Lung (tissue), 12 donors: ENCODE measurements around the gene F2. TPM values are rescaled to one million over a fixed set of nuclear protein-coding genes. Genes with fewer than 3 reads are reported as not detected.

Experiments used
- ATAC-seq: fragments of 200-7000 bp; cut with Tn5 transposase; one replicate; pipeline ENCODE4 v1.9.1; 2020; ENCODE audit warnings: moderate number of reproducible peaks; ENCODE audit not compliant: insufficient read depth, low FRiP score
- DNase-seq, 3 donors: peaks; one replicate each; pipeline ENCODE4 v3.0.0-alpha.2; 2013 to 2017
- H3K27ac ChIP-seq, 2 donors: one replicate each; pipeline ENCODE4 v1.5.1; 2013; ENCODE audit warnings: mild to moderate bottlenecking in 2 of 2, moderate library complexity in 2 of 2, control low read depth in 1 of 2, inconsistent platforms in 1 of 2, low read depth in 1 of 2, low read length in 1 of 2
- H3K27me3 ChIP-seq, 3 donors: one replicate each; pipeline ENCODE4 v1.5.1; 2013; ENCODE audit warnings: low read length in 2 of 3; ENCODE audit not compliant: control insufficient read depth in 3 of 3, insufficient read depth in 3 of 3
- H3K36me3 ChIP-seq, 4 donors: one replicate each; pipeline ENCODE4 v1.5.1; 2013; ENCODE audit warnings: low read length in 4 of 4, mild to moderate bottlenecking in 1 of 4, moderate library complexity in 1 of 4; ENCODE audit not compliant: control insufficient read depth in 4 of 4, insufficient read depth in 4 of 4
- H3K4me1 ChIP-seq, 5 donors: one replicate each; pipeline ENCODE4 v1.5.1; 2013; ENCODE audit warnings: low read length in 5 of 5, mild to moderate bottlenecking in 2 of 5, moderate library complexity in 1 of 5; ENCODE audit not compliant: control insufficient read depth in 5 of 5, insufficient read depth in 5 of 5
- H3K4me3 ChIP-seq: one replicate; pipeline ENCODE4 v1.5.1; 2013; ENCODE audit warnings: mild to moderate bottlenecking, control low read depth, moderate library complexity
- H3K9ac ChIP-seq, 2 donors: one replicate each; pipeline ENCODE4 v1.5.1; 2013; ENCODE audit warnings: low read length in 2 of 2, control low read depth in 1 of 2; ENCODE audit not compliant: insufficient read depth in 1 of 2
- H3K9me3 ChIP-seq, 4 donors: one replicate each; pipeline ENCODE4 v1.5.1; 2013; ENCODE audit warnings: low read length in 3 of 4, mild to moderate bottlenecking in 1 of 4, moderate library complexity in 1 of 4; ENCODE audit not compliant: control insufficient read depth in 4 of 4, insufficient read depth in 3 of 4
- CTCF ChIP-seq: IDR thresholded peaks from 2 replicates; pipeline ENCODE4 v1.5.1; 2012; ENCODE audit warnings: mild to moderate bottlenecking; ENCODE audit errors: control extremely low read depth, extremely low read depth
- WGBS, 2 donors: extraction: QIAGEN DNeasy Blood & Tissue Kit; methylation state at CpG; one replicate each; pipeline ENCODE4 v1.1.7; 2013; 5-methylcytosine and 5-hydroxymethylcytosine counted together
- polyA plus RNA-seq, 2 donors: library from polyadenylated mRNA; stranded (reverse); fragments of 200-250 nt; gene quantifications; one replicate each; pipeline ENCODE4 v1.2.1, GENCODE V29; 2013
- total RNA-seq, 2 donors: library from RNA; depleted of rRNA in 1 of 2; stranded (reverse); fragments of >200 nt in 1 of 2; gene quantifications; one replicate each; pipeline ENCODE4 v1.2.1, GENCODE V29; 2014 to 2021
- donor health status: control.
- donor health status: control.
- donor health status: Bipolar disorder and iron deficiency.
- donor health status: healthy.
- donor health status: DM: yes; HTN: yes; CAD: no.

F2 gene
- total and polyA plus RNA-seq, 4 donors = 0.01 to 0.40 (median 0.26) TPM; not detected in 1

GRCh38 chr11:46728659-46729040, 9.6 kb downstream of the F2 start:
- no peak for TF ChIP-seq CTCF
- no peaks in the 10 kb centered on the region for H3K36me3 ChIP-seq
- H3K27me3 ChIP-seq = no peaks in the 10 kb centered on the region
- no peaks in the 10 kb centered on the region for H3K4me1 ChIP-seq
- H3K9ac ChIP-seq = no peak overlapping the region
- H3K9me3 ChIP-seq = no peaks in the 10 kb centered on the region
- ATAC-seq = no peak
- no peak for DNase-seq
- no peak overlapping the region for H3K4me3 ChIP-seq
- no peak overlapping the region for H3K27ac ChIP-seq
- 85 to 95% methylated on average over 9 of the region's 9 CpGs for WGBS, 2 donors

GRCh38 chr11:46729110-46730027, 10.4 kb downstream of the F2 start:
- no peak overlapping the region for H3K9ac ChIP-seq
- 85 to 91% methylated on average over 24 of the region's 24 CpGs for WGBS, 2 donors
- no peak for TF ChIP-seq CTCF
- DNase-seq = no peak
- ATAC-seq = no peak
- no peaks in the 10 kb centered on the region for H3K4me1 ChIP-seq
- no peaks in the 10 kb centered on the region for H3K9me3 ChIP-seq
- H3K4me3 ChIP-seq = no peak overlapping the region
- no peaks in the 10 kb centered on the region for H3K27me3 ChIP-seq
- no peaks in the 10 kb centered on the region for H3K36me3 ChIP-seq
- no peak overlapping the region for H3K27ac ChIP-seq

GRCh38 chr11:46731545-46731944, 12.5 kb downstream of the F2 start:
- H3K36me3 ChIP-seq = no peaks in the 10 kb centered on the region
- no peaks in the 10 kb centered on the region for H3K27me3 ChIP-seq
- H3K4me1 ChIP-seq = no peaks in the 10 kb centered on the region
- ATAC-seq (no peak), DNase-seq (no peak)
- H3K27ac ChIP-seq = no peak overlapping the region
- H3K4me3 ChIP-seq = no peak overlapping the region
- no peaks in the 10 kb centered on the region for H3K9me3 ChIP-seq
- 91 to 95% methylated on average over 4 of the region's 4 CpGs for WGBS, 2 donors
- no peak overlapping the region for H3K9ac ChIP-seq
- no peak for TF ChIP-seq CTCF
